HG03196 (cell line): ENCODE measurements around the gene SERPINA1.

Source experiments
- ATAC-seq: cut with Tn5 transposase; IDR thresholded peaks from one replicate; pipeline ENCODE4 v1.9.1; 2021; ENCODE audit not compliant: unreplicated experiment

SERPINA1 gene

GRCh38 chr14:94398182-94398479, 9.7 kb upstream of the SERPINA1 start:
- no peak for ATAC-seq

GRCh38 chr14:94397289-94398181, 9.1 kb upstream of the SERPINA1 start:
- ATAC-seq = no peak

- no peak for ATAC-seq
Measured at GRCh38 chr14:94396628-94397225, 8.3 kb upstream of the SERPINA1 start.

DNA sequence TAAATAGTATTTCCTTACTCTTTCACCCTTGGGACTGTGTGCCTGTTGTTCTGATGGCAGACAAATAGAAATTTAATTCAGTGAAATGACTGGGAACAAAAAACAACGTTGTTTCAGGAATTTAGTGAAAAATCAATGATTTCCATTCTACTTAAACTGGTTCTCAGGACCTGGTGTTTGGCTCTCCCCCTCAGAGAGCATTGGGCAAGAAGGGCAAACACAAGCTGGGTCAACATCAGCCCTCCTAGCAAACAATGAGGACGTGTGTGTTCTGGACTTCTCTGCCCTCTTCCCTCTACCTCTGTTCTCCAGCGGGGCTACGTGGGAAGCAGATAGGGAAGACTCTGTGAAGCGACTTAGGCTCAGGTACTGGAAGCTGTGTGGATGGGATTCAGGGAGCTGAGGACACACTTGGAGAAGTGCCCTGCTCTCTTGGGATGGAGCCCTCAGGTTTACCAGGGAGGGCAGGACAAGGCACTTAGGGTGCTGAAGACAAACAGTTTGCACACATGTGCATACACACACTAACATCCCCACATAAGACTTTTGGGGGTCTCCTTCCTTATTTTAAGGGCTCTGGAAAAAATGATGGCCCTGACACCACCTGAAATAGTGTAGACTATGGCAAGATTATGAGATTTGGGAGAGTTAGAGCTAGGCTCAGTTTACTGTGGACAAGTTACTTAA, 7.6 kb upstream of the SERPINA1 start:
- no peak for ATAC-seq

GRCh38 chr14:94395282-94395887, 7.0 kb upstream of the SERPINA1 start:
- ATAC-seq = no peak

DNA sequence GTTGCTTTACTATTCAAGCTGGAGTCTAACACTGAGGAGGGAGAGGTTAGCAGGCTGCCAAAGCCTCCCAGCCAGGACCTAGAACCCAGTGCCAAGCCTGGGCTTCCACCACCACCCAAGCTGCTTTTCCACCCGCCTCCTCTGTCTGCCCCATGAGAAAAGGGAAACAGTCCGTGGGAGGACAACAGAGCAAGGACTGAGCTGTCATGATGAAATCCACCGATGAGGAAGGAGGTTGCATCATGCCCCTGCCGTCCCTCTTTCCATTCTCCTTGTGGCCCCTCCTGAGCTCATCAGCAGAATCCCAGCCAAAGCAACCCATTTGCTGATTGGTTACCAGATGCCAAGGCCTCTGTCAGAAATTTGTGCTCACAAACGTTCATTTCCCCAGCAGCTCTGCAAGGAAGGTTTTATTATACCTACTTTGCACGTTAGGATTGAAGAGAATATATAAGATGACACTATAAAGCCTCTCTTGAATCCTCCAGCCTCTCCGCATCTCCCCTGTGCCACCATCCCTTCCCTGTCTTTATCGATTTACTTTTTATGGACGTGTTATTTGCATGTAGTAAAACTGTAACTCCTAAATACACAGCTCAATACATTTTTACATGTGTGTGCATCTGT, 6.3 kb upstream of the SERPINA1 start:
- no peak for ATAC-seq

DNA sequence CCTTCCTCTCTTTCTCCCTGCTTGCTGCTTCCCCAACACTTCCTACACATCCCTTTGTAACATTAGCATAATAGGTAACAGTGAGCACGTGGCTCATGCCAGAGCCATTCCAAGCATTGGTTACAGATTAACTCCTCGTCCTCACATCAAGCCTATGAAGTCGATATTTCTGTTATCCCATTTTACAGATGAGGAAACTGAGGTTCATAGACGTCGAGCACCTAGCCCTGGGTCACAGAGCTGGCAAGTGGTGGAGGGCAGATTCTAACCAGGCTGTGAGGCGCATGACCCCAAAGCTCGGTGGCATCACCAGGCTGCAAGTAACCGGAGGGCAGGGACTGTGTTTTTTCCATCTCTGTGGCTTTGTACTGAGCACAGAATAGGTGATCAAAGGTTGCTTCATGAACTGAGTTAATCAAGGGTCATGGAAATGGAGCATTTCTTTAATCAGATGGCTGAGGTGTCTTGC, 5.7 kb upstream of the SERPINA1 start:
- no peak for ATAC-seq

DNA sequence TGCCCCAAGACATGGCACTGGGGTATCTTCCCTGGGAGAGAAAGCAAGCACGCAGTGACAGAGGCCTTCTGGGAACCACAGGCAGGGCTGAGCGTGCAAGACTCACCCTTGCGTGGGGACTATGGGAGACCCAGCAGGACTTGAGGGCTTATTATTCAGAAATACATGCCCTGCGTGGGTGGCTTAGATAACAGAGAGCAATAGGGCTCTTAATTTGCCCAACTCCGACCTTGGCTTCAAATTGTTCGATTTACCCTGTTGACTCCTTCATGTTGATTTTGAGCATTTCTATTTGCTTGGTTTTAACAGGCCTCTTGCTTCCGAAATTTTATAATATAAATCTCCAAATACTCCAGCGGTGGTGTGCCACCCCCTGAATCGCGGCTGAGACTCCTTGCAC, 5.1 kb upstream of the SERPINA1 start:
- no peak for ATAC-seq

DNA sequence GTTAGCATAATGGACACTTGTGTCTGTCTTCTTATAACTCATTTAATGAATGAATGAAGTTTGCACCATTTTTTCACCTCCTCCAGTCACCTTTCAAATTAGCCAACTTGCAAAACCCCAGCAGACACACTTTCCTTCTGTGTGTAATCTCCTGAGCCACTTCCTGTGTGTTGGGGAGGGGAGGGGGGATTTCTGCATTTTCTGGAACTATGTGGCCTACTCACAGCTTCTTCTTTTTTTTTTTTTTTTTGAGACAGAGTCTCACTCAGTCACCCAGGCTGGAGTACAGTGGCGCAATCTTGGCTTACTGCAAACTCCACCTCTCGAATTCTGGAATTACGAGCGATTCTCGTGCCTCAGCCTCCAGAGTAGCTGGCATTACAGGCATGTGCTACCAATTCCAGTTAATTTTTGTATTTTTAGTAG, 4.1 kb upstream of the SERPINA1 start:
- no peak for ATAC-seq

- no peak for ATAC-seq
Measured at GRCh38 chr14:94391281-94391975, 3.0 kb upstream of the SERPINA1 start.

DNA sequence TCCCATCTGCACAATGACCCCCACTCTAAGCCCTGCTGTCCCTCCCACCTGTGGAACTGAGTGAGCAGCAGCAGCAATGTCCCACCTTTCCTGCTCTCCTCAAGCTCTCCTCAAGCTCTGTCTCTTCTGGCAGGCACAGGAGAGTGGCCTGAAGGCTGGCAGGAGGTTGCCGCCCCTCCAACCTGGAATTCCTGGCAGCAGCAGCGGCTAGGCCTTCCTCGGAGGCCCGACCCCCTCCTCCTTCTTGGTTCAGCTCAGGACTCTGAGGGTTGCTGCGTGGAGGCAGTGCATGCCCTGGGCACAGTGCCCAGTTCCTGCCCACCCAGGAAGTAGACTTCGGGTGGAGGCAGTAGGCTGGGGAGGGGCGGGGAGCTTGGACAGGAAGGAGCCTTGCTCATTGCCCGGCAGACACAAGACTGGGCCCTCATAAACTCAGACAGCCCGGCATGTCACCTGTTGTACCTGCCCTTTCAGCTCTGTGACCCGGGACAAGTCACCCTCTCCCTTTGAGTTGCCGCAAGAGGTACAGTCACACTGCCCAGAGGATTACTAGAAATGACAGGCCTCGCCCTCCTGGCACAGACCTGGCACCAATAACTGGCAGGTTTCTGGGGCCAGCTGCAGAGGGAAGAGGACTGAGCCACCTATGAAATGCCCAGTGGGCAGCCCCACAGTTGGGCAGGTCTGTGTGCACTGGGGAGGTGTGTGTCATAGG, 2.1 kb upstream of the SERPINA1 start:
- no peak for ATAC-seq

GRCh38 chr14:94389731-94390371, 1.4 kb upstream of the SERPINA1 start:
- ATAC-seq = no peak

DNA sequence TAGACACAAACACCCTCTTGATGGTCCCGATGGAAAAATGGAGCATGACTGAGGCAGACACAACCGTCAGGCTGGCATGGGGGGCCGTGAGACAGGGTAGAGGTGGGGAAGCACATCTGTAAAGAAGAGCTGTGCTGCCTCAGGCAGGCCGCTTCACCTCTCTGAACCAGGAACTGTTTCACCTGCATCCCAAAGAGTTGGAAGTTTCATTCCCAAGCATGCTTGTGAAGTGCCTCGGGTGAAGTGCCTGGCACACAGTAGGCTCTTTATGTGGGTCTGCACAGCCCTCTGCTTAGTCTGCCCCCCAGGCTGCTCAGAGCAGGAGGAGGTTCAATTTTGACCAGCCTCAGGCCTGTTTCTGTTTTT, 685 bp upstream of the SERPINA1 start:
- ATAC-seq = no peak

GRCh38 chr14:94388027-94388383, 397 bp downstream of the SERPINA1 start:
- no peak for ATAC-seq

DNA sequence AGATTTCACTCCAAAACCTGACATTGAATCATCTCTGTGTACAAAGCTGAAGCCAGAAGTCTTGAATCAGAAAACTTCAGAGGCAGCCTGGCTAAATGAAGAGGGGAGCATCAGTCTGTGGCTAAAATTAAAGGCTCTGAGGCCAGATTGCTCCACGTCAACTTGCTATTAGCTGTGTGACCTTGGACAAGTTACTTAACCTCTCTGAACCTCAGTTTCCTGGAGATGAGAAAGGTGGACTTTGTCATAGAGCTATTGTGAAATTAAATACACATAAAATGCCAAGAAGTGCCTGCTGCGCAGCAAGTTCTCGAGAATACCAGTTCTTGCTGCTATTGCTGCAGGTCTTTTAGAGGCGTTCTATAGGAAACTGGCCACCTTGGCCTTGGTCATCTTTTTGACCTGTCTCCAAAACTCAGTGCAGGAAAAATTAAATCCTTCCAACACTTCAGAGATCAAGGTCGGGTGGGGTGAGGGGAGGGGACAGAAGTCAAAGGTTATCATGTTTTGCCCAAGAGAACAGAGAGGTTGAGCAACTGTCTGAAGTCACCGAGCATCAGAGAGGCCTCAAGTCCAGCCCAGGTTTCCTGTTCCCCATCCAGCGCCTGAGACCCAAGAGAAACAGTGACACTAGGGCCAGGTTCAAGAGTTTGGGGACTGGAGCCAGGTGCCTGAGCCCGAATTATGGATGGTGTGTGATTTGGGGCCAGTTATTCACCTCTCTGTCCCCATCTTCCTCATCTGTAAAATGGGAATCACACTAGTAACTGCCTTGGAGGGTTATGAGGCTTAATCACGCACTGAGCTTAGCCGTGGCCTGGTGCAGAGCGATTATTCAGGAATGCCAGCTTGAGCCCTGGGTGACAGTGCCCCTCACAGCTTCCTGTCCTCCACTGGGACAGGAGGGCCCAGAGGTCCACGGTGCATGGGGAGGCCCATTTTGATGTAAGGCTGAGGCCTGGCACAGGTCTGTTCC, 1.1 kb downstream of the SERPINA1 start:
- no peak for ATAC-seq

DNA sequence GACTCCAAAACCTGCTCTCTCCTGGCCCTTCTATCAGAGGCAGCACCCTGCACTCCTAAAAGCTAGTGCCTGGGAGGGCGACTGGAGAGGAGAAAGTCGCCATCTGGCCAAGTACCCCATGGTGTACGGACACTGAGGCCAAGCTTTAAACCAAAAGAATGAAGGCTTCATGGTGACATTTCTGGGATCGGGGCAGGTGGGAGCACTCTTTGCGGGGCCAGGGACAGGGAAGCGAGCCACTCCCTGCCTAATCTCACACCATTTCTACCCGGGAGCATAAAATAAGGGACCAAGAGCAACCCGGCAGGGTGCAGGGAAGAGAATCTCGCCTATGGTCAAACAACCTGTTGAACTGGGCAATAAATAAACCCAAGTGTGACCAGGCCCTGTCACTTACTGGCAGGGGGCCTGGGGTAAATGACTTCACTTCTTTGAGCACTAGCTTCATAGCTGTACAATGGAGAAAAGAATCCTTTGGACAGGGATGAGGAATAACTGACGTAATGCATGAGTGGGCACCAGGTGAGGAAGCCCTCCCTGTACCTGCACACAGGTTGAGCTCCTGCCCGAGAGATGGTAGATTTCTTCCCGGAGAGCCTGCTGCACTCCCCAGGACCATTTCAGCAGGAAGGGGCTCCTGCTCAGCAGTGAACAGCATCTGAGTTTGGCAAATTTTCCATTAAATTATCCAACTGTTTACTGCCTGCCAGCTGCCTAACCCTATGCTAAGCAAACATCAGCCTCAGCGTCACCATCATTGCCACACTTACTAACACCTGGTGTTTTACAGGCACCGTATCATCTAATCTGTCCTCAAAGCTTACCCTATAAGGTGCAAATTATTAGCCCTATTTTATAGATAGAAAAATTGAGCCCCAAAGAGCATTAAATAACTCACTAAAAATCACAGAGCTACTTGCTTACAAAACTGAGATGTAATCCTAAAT, 2.0 kb downstream of the SERPINA1 start:
- ATAC-seq = no peak

GRCh38 chr14:94385553-94386057, 2.8 kb downstream of the SERPINA1 start:
- ATAC-seq = no peak
